Heart left ventricle (tissue), 16 donors: ENCODE data around the gene BORCS5. TPM values are rescaled to one million over a fixed set of nuclear protein-coding genes. Genes with fewer than 3 reads are reported as not detected.

Source experiments
- ATAC-seq, 4 donors: fragments of 200-7000 bp; cut with Tn5 transposase; one replicate each; pipeline ENCODE4 v1.9.1; 2020 to 2022; ENCODE audit warnings: moderate library complexity in 4 of 4, mild to moderate bottlenecking in 3 of 4, moderate number of reproducible peaks in 1 of 4
- DNase-seq, 5 donors: peaks; one replicate each; pipeline ENCODE4 v3.0.0-alpha.2; 2020
- H3K27ac ChIP-seq, 12 donors: fragments of 200-600 bp; sonication (generic) in 4 of 12; one replicate each; pipeline versions ENCODE4 v1.5.0 to v1.8.0; 2016 to 2022; ENCODE audit warnings: mild to moderate bottlenecking in 2 of 12
- H3K27me3 ChIP-seq, 9 donors: fragments of 200-600 bp; sonication (generic) in 2 of 9; one replicate each; pipeline versions ENCODE4 v1.5.1 to v1.8.0; 2016 to 2022; ENCODE audit warnings: mild to moderate bottlenecking in 3 of 9
- H3K36me3 ChIP-seq, 9 donors: fragments of 200-600 bp; sonication (generic) in 2 of 9; one replicate each; pipeline versions ENCODE4 v1.5.0 to v1.8.0; 2018 to 2022; ENCODE audit warnings: mild to moderate bottlenecking in 2 of 9
- H3K4me1 ChIP-seq, 12 donors: fragments of 200-600 bp; sonication (generic) in 4 of 12; one replicate each; pipeline versions ENCODE4 v1.5.0 to v1.8.0; 2016 to 2022; ENCODE audit warnings: mild to moderate bottlenecking in 3 of 12
- H3K4me3 ChIP-seq, 12 donors: fragments of 200-600 bp; sonication (generic) in 4 of 12; one replicate each; pipeline versions ENCODE4 v1.5.0 to v1.8.0; 2017 to 2022; ENCODE audit warnings: mild to moderate bottlenecking in 9 of 12, moderate library complexity in 4 of 12
- H3K9me3 ChIP-seq, 12 donors: fragments of 200-600 bp; sonication (generic) in 4 of 12; one replicate each; pipeline versions ENCODE4 v1.5.0 to v1.8.0; 2016 to 2022; ENCODE audit warnings: mild to moderate bottlenecking in 1 of 12
- POLR2A ChIP-seq, 2 donors: fragments of 450-650 bp; IDR thresholded peaks; one replicate each; pipeline ENCODE4 v1.6.1; 2017; ENCODE audit warnings: antibody characterized with exemption in 2 of 2, mild to moderate bottlenecking in 2 of 2, moderate library complexity in 2 of 2
- WGBS, 4 donors: extraction: QIAGEN DNeasy Blood & Tissue Kit in 2 of 4; methylation state at CpG; one replicate each; pipeline versions ENCODE4 v1.1.5 to v1.1.7; 2013 to 2018; 5-methylcytosine and 5-hydroxymethylcytosine counted together
- intact Hi-C, 10 donors: fragments of 100-400 bp; cut with DNase I; formaldehyde crosslinking; loops; one replicate each; pipeline versions ENCODE4 v1.11.1 to v1.14.2; 2022
- polyA plus RNA-seq, 2 donors: library from polyadenylated mRNA; stranded (reverse); fragments of 200-250 nt; gene quantifications; one replicate each; pipeline ENCODE4 v1.2.3, GENCODE V29; 2013
- total RNA-seq, 9 donors: library from RNA; depleted of rRNA in 2 of 9; stranded (reverse); fragments of >200 nt in 2 of 9; fragmentation: NEBNext Ultra II Directional in 3 of 9; extraction: Animal tissue kit (Norgen Biotek cat#: 25700) in 3 of 9; gene quantifications; one replicate each; pipeline versions ENCODE4 v1.1.0 to v1.2.4, GENCODE V29; 2016 to 2023
- TF ChIP-seq, protein P1 (sequence below), 12 donors: fragments of 200-600 bp; sonication (generic) in 4 of 12; IDR thresholded peaks; one replicate each; pipeline versions ENCODE4 v1.5.0 to v1.8.0; 2018 to 2022; ENCODE audit warnings: antibody characterized with exemption in 12 of 12, mild to moderate bottlenecking in 5 of 12
- donor health status: ischemic (EF 13 %, LVEDD 7.1; RV severe dilation, severe dysfunction).
- donor health status: healthy with polysubstance abuse.
- donor health status: DM: no; HTN: yes; CAD: no.
- donor health status: DM: no; HTN: no; CAD: no.
- donor health status: ischemic (EF 25% LVEDD 6.9; RV normal size, moderate dysfunction).
- donor health status: ischemic (EF 25% LVEDD 5.7; RV mildly dilated, moderate dysfunction).
- donor health status: healthy.
- donor health status: DM: yes; HTN: yes; CAD: no.
- donor health status: ischemic (EF 35%, LVEDD 5.7; RV mildly dilated, moderate dysfunction).
- donor health status: nonischemic (EF 11% LVEDD 7.7; RV severe dilation, severe dysfunction).
- donor health status: DM: yes; HTN: yes; CAD: no.
- donor health status: PGD.
- donor health status: ischemic (EF 29% LVEDD 5.4; RV normal size, mild dysfunction).
- donor health status: nonischemic (EF 23%, LVEDD 6.1; RV moderate dilation, normal function).

Gene BORCS5
- total and polyA plus RNA-seq, 11 donors = 3.9 to 21.3 (median 12.3) TPM

- WGBS, 4 donors = 93 to 95% (median 94%) methylated on average over 4 of the region's 4 CpGs
- TF ChIP-seq, protein P1, sequence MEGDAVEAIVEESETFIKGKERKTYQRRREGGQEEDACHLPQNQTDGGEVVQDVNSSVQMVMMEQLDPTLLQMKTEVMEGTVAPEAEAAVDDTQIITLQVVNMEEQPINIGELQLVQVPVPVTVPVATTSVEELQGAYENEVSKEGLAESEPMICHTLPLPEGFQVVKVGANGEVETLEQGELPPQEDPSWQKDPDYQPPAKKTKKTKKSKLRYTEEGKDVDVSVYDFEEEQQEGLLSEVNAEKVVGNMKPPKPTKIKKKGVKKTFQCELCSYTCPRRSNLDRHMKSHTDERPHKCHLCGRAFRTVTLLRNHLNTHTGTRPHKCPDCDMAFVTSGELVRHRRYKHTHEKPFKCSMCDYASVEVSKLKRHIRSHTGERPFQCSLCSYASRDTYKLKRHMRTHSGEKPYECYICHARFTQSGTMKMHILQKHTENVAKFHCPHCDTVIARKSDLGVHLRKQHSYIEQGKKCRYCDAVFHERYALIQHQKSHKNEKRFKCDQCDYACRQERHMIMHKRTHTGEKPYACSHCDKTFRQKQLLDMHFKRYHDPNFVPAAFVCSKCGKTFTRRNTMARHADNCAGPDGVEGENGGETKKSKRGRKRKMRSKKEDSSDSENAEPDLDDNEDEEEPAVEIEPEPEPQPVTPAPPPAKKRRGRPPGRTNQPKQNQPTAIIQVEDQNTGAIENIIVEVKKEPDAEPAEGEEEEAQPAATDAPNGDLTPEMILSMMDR (IDR thresholded peaks at IDR 0.05) = no peak
- no peak for TF ChIP-seq POLR2A (IDR thresholded peaks at IDR 0.05)
- Histone ChIP-seq H3K4me1 (peaks cover 0 to 15% (median under 1%) of the 10 kb centered on the region in 12 donors), H3K36me3 (peaks cover 0 to 52% (median 22%) of the 10 kb centered on the region in 9 donors), H3K4me3 (no peak overlapping the region), H3K27me3 (no peaks in the 10 kb centered on the region), H3K27ac (no peak overlapping the region), H3K9me3 (no peaks in the 10 kb centered on the region)
- no peak for ATAC-seq
- intact Hi-C loops = no loop called here
- DNase-seq = no peak
Observed at GRCh38 chr12:12488296-12488695, 131.4 kb downstream of the BORCS5 start.

DNA sequence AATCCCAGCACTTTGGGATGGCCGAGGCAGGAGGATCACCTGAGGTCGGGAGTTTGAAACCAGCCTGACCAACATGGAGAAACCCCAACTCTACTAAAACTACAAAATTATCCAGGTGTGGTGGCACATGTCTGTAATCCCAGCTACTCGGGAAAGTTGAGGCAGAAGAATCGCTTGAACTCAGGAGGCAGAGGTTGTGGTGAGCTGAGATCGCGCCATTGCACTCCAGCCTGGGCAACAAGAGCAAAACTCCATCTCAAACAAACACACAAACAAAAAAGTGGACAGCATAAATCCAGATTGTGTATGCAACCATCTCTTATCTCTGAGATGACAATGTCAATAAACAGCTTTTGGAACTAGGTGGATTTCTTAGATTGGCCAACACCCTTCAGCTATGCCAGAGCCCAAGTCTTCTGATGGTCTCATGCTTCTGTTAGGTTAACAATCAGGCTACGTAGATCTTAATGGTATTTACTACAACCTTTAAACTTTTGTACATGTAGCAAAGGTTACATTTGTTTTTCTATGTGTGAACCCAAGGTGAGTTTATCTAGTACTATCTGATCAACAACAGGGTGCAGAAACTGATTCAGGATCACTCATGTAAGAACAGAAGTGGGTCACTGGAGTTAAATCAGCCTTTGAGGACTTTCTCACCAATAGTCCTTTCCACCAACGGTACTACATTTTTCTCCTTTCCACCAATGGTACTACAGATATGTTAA lies 132.1 kb downstream of the BORCS5 start:
- H3K36me3 ChIP-seq = peaks cover 0 to 51% (median 22%) of the 10 kb centered on the region in 9 donors
- DNase-seq (no peak), ATAC-seq (no peak)
- no peak overlapping the region for H3K27ac ChIP-seq
- peaks cover 0 to 15% (median 2%) of the 10 kb centered on the region in 12 donors for H3K4me1 ChIP-seq
- TF ChIP-seq POLR2A (IDR thresholded peaks at IDR 0.05) = no peak
- TF ChIP-seq, protein P1 (IDR thresholded peaks at IDR 0.05) = no peak
- H3K9me3 ChIP-seq = no peaks in the 10 kb centered on the region
- no peaks in the 10 kb centered on the region for H3K27me3 ChIP-seq
- intact Hi-C loops = no loop called here
- H3K4me3 ChIP-seq = no peak overlapping the region
- 97 to 98% (median 97%) methylated on average over 8 of the region's 8 CpGs for WGBS, 4 donors

- no peaks in the 10 kb centered on the region for H3K9me3 ChIP-seq
- H3K27me3 ChIP-seq = no peaks in the 10 kb centered on the region
- intact Hi-C loops = no loop called here
- no peak overlapping the region for H3K27ac ChIP-seq
- no peak overlapping the region for H3K4me3 ChIP-seq
- ATAC-seq (no peak), DNase-seq (no peak)
- peaks cover 0 to 20% (median 3%) of the 10 kb centered on the region in 12 donors for H3K4me1 ChIP-seq
- peaks cover 0 to 40% (median 7%) of the 10 kb centered on the region in 9 donors for H3K36me3 ChIP-seq
- TF ChIP-seq POLR2A (IDR thresholded peaks at IDR 0.05) = no peak
- TF ChIP-seq, protein P1 (IDR thresholded peaks at IDR 0.05) = no peak
Observed at GRCh38 chr12:12491606-12492005, 134.7 kb downstream of the BORCS5 start.

GRCh38 chr12:12492547-12492946 lies 135.7 kb downstream of the BORCS5 start:
- Histone ChIP-seq H3K4me3 (no peak overlapping the region), H3K4me1 (peaks cover 0 to 20% (median 3%) of the 10 kb centered on the region in 12 donors), H3K36me3 (peaks cover 0 to 44% (median 5%) of the 10 kb centered on the region in 9 donors), H3K27me3 (no peaks in the 10 kb centered on the region), H3K27ac (no peak overlapping the region), H3K9me3 (no peaks in the 10 kb centered on the region)
- intact Hi-C loops = no loop called here
- ATAC-seq (no peak), DNase-seq (no peak)
- TF ChIP-seq, protein P1 (IDR thresholded peaks at IDR 0.05) = no peak
- TF ChIP-seq POLR2A (IDR thresholded peaks at IDR 0.05) = no peak
- 81 to 87% (median 84%) methylated on average over 5 of the region's 5 CpGs for WGBS, 4 donors
